Measurements from ENCODE around the gene CSRNP2. TPM values are rescaled to one million over a fixed set of nuclear protein-coding genes. Genes with fewer than 3 reads are reported as not detected.

The CSRNP2 gene, protein sequence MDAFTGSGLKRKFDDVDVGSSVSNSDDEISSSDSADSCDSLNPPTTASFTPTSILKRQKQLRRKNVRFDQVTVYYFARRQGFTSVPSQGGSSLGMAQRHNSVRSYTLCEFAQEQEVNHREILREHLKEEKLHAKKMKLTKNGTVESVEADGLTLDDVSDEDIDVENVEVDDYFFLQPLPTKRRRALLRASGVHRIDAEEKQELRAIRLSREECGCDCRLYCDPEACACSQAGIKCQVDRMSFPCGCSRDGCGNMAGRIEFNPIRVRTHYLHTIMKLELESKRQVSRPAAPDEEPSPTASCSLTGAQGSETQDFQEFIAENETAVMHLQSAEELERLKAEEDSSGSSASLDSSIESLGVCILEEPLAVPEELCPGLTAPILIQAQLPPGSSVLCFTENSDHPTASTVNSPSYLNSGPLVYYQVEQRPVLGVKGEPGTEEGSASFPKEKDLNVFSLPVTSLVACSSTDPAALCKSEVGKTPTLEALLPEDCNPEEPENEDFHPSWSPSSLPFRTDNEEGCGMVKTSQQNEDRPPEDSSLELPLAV
- polyA plus RNA-seq (ENCODE audit: insufficient read length in 3 of 3) = 10 to 100 TPM; 35.4 to 38.4 (median 35.7) TPM

DNA sequence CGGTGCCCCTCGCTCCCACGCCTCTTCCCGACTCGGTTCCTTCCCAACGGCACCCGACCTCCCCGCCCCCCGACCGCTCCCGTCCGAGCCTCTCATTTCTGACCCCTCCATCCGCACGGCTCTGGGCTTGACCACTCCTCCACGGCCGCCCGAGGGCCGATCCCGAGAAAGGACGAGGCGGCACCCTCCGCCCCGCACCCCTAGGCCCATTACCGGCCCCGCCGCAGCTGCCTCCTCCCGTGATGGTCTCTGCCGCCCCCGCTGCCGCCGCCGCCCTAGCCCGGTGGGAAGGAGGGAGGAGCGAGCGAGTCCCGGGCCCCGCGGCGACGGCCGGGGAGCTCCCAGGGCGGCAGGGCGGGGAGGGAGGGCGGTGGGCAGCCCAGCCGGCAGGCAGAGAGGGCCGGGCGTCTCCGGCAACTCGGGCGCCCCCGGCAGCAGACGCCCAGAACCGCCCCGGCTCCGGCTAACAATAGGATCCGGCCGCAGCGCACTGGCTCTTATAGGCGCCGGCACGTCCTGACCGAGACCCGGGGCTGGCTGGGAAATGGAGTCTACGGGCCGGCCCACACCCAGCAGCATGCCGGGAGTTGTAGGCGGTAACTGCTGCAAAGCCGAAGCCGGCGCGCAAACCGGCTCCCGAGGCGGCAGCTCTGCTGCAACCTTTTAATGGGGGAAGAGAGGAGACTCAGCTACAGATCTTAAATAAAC is at the start of gene CSRNP2:
CSRNP2 (minus strand) TSS at position 471 of the 708 bp plus-strand sequence. CDS start 7,035 bp downstream, outside the sequence.
- peak; percentile 73 to 90 (median 87) for DNase-seq (ENCODE audit: low read depth in 3 of 3, low spot score in 2 of 3)

DNA sequence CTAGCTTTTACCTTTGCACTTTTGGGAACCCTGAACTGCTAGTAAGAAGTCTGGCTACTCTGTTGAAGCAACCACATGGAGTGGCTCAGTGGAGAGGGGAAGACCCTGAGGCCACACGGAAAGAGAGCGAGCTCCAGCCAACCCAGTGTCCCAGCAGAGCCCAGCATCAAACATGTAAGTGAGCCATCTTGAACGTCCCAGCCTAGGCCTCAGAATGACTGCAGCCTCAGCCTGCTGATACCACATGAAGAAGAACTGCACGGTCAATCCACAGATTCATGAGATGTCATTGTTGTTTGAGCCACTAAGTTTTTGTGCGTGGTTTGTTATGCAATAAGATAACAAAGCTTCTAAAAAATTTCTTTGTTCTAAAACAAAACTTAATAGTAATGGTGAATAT is 49.3 kb upstream of the CSRNP2 start:
- DNase-seq (ENCODE audit: low read depth in 3 of 3, low spot score in 2 of 3) = no peak

DNA sequence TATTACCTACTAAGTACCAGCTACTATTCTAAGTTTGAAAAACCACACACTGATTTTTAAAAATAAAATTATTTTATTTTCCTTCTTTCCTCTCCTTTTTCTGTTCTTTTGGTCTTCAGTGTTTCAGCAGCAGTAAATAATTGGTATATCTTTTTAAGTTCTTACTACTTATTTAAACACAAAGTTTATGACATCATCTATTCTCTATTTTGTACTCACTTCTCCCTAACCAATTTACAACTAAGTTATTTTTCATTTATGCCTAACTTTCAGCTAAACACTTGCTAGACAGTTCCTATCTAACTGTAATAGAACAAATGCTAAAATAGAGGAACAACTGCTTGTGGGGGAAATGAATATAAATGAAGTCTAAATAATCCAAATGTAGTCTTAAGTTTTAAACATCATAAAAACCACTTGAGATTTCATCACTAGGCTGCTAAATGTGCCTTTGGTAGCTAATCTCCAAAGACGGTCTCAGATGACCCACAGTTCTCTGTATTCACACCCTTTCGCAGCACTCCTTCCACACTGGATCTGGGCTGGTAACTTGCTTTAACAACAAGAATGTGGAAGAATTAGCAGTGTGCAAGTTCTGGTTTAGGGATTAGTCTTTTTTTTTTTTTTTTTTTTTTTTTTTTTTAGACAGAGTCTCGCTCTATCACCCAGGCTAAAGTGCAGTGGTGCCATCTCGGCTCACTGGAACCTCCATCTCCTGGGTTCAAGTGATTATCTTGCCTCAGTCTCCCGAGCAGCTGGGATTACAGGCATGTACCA is 48.5 kb upstream of the CSRNP2 start:
- DNase-seq (ENCODE audit: low read depth in 3 of 3, low spot score in 2 of 3) = no peak

DNA sequence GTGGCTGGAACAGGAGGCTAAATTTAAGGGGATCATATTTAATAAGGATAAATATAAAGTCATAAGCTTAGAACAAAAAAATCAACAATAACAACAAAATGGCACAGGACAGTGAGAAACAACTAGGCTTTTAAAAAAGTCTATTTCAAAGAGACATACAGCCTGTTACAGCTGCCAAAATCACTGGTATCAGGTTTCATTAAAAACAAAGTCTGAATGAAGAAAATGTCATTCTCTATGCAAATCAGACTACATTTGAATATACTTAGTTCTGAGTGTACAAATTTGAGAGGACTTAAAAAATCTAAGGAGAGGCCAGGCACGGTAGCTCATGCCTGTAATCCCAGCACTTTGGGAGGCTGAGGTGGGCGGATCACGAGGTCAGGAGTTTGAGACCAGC is 45.5 kb upstream of the CSRNP2 start:
- DNase-seq (ENCODE audit: low read depth in 3 of 3, low spot score in 2 of 3) = peak in 1 of 3 donors; percentile 2

DNA sequence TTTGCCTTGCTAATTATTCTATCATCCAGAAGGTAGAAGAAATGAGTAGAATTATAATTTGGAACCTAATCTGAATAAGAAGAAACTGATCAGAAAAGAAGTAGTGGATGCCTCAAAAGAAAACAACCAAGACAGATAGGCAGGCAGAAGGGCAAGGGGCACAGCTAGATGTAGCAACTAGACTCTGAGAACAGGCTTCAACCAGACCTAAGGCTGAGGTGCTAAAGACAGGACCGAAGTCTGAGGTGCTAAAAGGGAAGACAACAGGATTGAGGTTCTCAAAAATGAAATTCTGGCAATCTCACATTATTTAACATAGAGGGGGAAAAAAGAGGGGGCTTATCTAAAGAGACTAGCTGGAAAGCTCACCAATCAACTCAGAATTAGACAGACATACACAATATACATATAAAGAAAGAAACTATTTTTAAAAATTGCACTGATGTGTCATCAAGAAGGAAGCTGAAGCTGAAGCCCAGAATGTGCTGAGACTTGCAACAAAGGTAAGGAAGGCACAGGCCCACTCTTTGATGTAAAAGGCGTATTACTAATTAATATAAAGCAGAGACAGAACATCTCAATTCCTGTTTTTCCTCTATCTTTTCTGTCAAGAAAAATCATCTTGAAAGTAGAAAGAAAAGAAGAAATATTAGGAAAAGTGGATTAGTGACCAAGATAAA is 43.8 kb upstream of the CSRNP2 start:
- DNase-seq (ENCODE audit: low read depth in 3 of 3, low spot score in 2 of 3) = no peak

DNA sequence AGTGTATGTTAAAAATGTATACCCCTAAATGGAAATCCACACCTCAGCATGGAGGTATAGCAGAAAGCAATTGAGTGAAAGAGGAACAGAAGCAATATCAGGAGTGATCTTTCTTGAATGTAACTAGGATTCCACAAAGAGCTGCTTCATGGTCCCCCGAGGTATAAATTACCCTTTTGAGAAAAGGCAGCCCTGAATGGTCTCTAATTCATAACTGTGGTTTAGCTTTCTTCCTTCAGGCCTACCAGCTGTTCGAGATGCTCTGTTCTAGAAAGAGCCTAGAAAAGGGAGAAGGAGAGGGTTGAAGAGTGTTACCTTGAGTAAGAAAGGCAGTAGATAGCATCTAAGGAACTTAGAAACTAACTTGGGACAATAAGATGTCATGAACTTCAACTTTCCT is 42.9 kb upstream of the CSRNP2 start:
- no peak for DNase-seq (ENCODE audit: low read depth in 3 of 3, low spot score in 2 of 3)

DNA sequence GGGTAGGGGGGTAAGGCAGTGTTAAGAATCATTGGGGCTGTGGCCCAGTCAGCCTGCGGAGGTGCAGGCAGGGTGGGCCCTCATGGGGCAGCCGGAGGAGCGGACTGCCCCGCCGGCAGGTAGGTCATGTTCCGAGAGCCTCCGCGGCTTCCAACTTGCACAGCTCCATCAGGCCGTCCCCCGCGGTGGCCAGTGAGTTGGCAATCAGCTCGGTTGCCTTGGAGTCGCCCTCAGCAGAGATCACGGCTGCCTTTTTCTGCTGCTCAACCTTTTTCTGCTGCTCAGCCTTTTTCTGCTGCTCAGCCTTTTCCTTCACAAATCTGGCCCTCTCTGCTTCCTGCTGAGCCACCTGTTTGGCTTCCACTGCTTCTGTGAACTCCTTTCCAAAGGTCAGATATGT is 41.1 kb upstream of the CSRNP2 start:
- no peak for DNase-seq (ENCODE audit: low read depth in 3 of 3, low spot score in 2 of 3)

DNA sequence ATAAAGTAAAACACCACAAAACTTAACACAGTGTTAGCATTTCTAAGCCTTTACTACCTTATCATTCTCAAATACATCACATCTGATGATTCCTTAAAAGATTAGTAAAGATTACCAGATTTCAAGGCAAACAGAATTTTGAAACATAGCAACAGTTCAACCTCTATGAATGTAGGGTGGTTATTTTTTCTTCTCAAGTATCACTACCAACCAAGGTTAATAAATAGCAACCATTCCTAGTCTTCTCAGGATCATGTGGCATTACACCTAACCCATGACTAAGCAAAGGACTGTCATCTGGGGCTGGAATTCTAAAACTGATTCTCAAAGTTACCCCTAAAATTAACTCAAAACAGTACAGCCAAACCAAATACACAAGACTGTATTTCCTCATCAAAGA is 39.4 kb upstream of the CSRNP2 start:
- no peak for DNase-seq (ENCODE audit: low read depth in 3 of 3, low spot score in 2 of 3)

DNA sequence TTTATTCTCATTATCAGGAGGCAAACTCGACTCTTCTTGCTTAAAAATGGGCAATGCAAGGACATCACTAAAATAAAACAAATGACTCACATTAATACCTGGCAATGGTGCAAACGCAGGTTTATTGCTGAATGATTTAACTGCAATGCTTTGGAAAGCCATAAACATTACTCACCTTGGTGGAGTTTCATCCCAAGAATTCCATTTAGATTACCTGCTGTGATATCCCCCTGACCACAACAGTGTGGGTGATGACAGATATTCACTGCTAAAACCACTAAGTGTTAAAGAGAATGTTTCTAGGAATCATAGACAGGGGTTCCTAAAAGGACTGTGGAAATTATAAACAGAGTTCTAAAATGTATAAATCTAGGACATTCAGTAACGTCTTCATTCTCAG is 35.3 kb upstream of the CSRNP2 start:
- DNase-seq (ENCODE audit: low read depth in 3 of 3, low spot score in 2 of 3) = no peak

DNA sequence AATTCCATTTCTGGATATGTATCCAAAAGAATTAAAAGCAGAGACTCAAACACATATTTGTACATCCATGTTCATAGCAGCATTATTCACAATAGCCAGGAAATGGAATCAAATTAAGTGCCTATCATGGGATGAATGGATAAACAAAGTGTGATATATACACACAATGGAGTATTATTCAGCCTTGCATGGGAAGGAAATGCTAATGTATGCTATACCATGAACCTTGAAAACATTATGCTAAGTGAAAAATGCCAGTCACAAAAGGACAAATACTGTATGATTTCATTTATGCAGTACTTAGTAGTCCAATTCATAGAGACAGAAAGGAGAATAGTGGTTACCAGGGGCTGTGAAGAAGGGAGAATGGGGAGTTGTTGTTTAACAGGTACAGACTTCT is 32.1 kb upstream of the CSRNP2 start:
- DNase-seq (ENCODE audit: low read depth in 3 of 3, low spot score in 2 of 3) = no peak

DNA sequence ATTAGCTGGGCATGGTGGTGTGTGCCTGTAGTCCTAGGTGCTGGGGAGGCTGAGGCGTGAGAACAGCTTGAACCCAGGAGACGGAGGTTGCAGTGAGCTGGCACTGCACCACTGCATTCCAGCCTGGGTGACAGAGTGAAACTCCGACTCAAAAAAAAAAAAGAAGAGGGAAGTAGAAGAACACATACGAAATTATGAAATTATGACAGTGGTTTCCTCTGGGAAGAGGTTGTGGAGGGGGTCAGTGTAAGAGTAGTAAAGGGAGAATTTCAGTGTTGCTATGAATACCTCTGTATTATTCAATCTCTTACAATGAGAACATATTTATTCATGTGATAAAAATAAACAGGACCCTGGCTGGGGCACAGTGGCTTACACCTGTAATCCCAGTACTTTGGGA is 24.7 kb upstream of the CSRNP2 start:
- no peak for DNase-seq (ENCODE audit: low read depth in 3 of 3, low spot score in 2 of 3)

DNA sequence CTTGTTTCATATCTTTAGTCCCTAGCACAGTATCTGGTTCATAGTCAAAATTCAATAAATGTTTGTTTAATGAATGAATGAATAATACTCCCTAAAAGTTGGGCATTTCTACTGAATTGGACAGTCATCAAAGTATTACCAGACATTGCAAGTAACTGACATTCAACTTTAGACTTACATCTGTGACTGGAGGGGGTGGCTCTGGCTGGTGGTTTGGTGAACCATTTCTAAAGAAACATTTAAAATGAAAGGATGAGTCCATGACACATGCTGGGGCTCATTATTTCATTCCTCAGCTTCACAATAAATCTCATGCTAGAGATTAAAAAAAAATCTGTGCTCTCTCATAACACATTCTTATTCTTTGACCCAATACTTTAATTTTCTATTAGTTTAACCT is 20.6 kb upstream of the CSRNP2 start:
- DNase-seq (ENCODE audit: low read depth in 3 of 3, low spot score in 2 of 3) = no peak

DNA sequence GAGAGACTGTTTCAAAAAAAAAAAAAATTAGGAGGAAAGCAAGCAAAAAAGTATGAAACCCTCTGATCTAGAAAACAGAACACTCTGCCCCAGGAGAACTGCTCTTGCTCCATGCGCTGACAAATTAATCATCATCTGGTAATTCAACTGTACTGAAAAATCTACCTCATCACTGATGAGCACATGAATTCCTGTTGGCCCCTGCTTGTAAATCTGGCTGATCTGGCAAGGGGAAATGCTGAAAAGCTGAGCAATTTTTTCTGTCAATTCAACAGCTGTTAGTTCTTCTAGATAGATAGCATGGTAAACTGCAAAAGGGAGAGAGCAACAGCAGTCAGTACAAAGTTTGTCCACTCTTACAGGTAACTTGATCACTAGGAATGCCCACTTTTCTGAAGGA is 15.2 kb upstream of the CSRNP2 start:
- no peak for DNase-seq (ENCODE audit: low read depth in 3 of 3, low spot score in 2 of 3)

DNA sequence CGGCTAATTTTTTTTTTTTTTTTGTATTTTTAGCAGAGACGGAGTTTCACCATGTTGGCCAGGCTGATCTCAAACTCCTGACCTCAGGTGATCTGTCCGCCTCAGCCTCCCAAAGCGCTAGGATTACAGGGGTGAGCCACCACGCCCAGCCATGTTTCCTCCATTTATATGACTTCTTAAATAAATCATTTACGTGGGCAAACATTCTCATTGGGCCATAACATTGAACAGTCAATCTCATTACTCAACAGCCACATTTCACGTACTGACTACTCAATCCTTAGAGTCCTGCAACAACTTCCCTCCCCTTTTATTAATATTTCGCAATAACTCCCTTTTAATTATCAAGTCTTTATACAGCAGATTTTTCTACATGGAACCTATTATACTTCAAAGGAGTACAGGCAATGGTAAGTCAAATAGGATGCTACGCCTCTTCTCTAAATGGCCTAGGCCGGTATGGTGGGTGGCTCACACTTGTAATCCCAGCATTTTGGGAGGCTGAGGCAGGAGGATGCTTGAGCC is 7.4 kb upstream of the CSRNP2 start:
- no peak for DNase-seq (ENCODE audit: low read depth in 3 of 3, low spot score in 2 of 3)

DNA sequence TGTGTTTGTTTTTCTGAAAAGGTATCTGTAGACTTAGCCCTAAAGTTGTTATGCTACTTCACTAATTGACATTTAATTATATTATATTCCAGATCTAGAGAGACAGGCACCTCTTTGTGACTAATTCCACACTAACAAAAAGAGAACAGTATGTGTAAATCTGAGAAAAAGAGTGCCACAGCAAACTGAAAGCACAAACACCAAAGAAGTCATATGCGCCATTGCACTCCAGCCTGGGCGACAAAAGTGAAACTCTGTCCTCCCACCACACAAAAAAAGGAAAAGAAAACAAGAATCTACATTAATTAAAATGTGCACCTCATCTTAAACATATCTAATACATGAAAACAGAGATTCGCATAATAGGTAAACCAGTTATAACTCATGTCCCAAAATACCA is 4.4 kb upstream of the CSRNP2 start:
- no peak for DNase-seq (ENCODE audit: low read depth in 3 of 3, low spot score in 2 of 3)

DNA sequence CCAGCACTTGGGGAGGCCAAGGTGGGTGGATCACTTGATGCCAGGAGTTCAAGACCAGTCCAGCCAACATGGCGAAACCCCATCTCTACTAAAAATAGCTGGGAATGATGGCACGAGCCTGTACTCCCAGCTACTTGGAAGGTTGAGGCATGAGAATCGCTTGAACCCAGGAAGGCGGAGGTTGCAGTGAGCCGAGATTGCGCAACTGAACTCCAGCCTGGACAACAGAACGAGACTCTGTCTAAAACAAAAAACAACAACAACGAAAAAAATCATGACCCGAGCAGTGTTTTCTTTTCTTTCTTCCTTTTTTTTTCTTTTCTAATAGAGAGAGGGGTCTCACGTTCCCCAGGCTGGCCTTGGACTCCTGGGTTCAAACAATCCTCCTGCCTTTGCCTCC is 3.5 kb upstream of the CSRNP2 start:
- no peak for DNase-seq (ENCODE audit: low read depth in 3 of 3, low spot score in 2 of 3)

DNA sequence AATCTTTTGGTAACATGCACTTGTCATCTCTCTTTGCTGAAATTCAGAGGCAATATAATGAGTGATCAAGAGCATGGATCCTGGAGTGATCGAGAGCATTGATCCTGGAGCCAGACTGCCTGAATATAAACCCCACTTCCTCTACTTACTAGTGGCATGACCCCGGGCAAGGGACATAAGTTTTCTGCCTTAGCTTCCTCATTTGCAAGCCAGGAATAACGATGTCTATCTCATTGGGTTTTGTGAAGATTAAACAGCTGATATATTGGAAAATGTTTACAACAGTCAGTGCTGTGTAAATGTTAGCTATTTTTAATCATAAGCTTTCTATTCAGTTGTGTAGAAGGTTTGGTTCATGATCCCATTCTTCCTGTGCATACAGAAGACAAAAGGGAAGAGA is 2.4 kb upstream of the CSRNP2 start:
- DNase-seq (ENCODE audit: low read depth in 3 of 3, low spot score in 2 of 3) = no peak

DNA sequence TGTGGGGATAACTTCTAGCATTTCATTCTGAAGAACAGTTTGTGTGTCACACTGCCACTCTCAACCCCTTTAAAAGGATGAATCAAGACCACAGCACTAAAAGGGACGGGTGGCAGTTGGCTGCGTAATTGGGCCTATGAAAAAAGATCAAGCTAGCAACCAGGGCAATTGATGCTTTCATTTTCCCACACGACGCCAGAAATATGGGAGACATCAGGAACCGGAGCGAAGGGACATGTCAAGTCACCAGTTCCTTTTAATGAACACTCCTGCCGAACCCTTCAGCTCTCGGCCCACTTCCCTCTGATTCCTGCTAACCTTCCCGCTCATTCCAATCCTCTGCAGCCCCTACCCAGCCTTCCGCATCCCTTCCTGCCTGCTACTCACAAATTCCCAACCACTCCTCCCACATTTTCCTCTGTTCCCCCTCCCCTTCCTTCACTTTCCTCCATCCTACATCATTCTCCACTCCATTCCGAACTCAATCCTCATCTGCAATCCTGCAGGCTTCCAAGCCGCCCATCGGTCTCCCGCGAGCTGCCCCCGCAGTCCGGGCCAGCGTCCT is 753 bp downstream of the CSRNP2 start:
- peak; percentile 40 to 41 (median 40) for DNase-seq (ENCODE audit: low read depth in 3 of 3, low spot score in 2 of 3)

DNA sequence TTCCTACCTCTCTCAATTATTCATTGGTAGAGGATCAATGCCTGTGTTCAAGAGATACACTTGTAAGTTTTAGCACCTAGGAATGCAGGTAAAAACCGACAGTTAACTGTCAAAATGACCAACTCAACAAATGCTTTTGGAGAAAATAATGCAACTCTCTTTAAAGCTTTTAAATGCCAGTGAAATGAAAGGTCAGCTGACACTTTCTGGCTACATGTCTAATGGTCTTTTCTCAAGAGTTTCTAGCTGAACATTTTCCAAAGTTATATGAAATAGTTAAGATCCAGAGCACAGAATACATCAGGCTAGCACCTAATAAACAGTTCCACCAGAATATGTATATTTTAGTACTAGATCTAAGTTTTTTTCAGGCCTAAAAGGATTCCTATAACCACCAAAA is 2.0 kb downstream of the CSRNP2 start:
- no peak for DNase-seq (ENCODE audit: low read depth in 3 of 3, low spot score in 2 of 3)

DNA sequence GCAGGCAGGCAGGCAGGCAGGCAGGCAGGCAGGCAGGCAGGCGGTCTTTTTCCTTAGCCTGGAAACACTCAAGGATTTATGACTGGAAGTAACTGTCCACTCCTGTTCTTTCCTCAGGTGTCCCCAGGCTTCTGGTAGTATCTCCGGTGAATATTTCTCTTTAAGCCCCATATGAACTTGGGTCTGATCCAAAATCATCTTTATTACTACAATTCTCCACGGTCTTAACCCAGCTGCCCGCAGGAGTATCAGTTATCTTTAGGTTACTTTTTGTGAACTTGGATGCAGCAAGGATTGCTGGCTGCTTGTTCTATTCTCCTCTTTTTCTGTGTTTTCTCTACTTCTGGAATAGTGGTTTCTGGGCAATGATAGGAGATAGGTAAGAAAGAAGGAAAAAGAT is 3.3 kb downstream of the CSRNP2 start:
- DNase-seq (ENCODE audit: low read depth in 3 of 3, low spot score in 2 of 3) = no peak

Measured in right renal cortex interstitium (tissue), 3 donors.